PC-3 (cell line): ENCODE data around the gene TNFRSF11A. TPM values are rescaled to one million over a fixed set of nuclear protein-coding genes. Genes with fewer than 3 reads are reported as not detected.
A peak's percentile ranks its signal among the peaks of the same experiment; 100 is the strongest.

Experiments used
- ATAC-seq: fragments of 200-7000 bp; cut with Tn5 transposase; 2 replicates; pipeline ENCODE4 v1.9.1; 2020; ENCODE audit warnings: mild to moderate bottlenecking, moderate library complexity
- BruUV-seq: library from RNA; stranded (reverse); fragments of 400-500 nt; replicated peaks from 2 replicates; lab custom pipeline; 2021; lab: Mats Ljungman, UMichigan
- CTCF ChIA-PET: fragments of 300-600 bp; sonication (Branson Sonifier 250); formaldehyde crosslinking; loops from one replicate; lab custom pipeline; 2022; ENCODE audit warnings: antibody characterized with exemption; lab: Charles Lee
- POLR2A ChIA-PET: fragments of 300-600 bp; sonication (Branson Sonifier 250); formaldehyde crosslinking; loops from one replicate; lab custom pipeline; 2022; ENCODE audit warnings: antibody characterized with exemption; ENCODE audit not compliant: unreplicated experiment; lab: Charles Lee
- DNase-seq: peaks from one replicate; pipeline ENCODE4 v3.0.0-alpha.2; 2015
- H2AFZ ChIP-seq: fragments of 300-600 bp; sonication (generic); 2 replicates; pipeline ENCODE4 v1.6.0; 2016; ENCODE audit warnings: antibody characterized with exemption, low read length
- H3F3A ChIP-seq: fragments of 300-600 bp; sonication (generic); one replicate; pipeline ENCODE4 v1.6.0; 2017; ENCODE audit warnings: antibody characterized with exemption, low read length, control low read depth, mild to moderate bottlenecking; ENCODE audit not compliant: unreplicated experiment
- H3K27ac ChIP-seq: fragments of 300-600 bp; sonication (generic); 2 replicates; pipeline ENCODE4 v1.5.1; 2016; ENCODE audit warnings: mild to moderate bottlenecking, low read length
- H3K27me3 ChIP-seq: fragments of 300-600 bp; sonication (generic); 2 replicates; pipeline ENCODE4 v1.6.1; 2016; ENCODE audit warnings: low read length, mixed read lengths
- H3K36me3 ChIP-seq: fragments of 300-600 bp; sonication (generic); 2 replicates; pipeline ENCODE4 v1.6.1; 2016; ENCODE audit warnings: low read depth, mixed run types, low read length, mixed read lengths
- H3K4me1 ChIP-seq: fragments of 300-600 bp; sonication (generic); 2 replicates; pipeline ENCODE4 v1.5.1; 2016; ENCODE audit warnings: low read length; ENCODE audit not compliant: insufficient read depth
- H3K4me2 ChIP-seq: fragments of 300-600 bp; sonication (generic); 2 replicates; pipeline ENCODE4 v1.6.0; 2016; ENCODE audit warnings: low read length
- H3K4me3 ChIP-seq: fragments of 300-600 bp; sonication (generic); 2 replicates; pipeline ENCODE4 v1.5.1; 2016; ENCODE audit warnings: mild to moderate bottlenecking, low read length, mixed read lengths
- H3K79me2 ChIP-seq: fragments of 300-600 bp; sonication (generic); 2 replicates; pipeline ENCODE4 v1.6.1; 2017; ENCODE audit warnings: low read length, mixed read lengths
- H3K9ac ChIP-seq: fragments of 300-600 bp; sonication (generic); 2 replicates; pipeline ENCODE4 v1.6.0; 2016; ENCODE audit warnings: mild to moderate bottlenecking, low read length
- H3K9me2 ChIP-seq: fragments of 300-600 bp; sonication (generic); replicated peaks from 2 replicates; pipeline ENCODE4 v1.6.1; 2016; ENCODE audit warnings: mixed run types, low read length, mixed read lengths
- H3K9me3 ChIP-seq: fragments of 300-600 bp; sonication (generic); 2 replicates; pipeline ENCODE4 v1.6.1; 2016; ENCODE audit warnings: low read length, mixed read lengths
- H4K20me1 ChIP-seq: fragments of 300-600 bp; sonication (generic); 2 replicates; pipeline ENCODE4 v1.6.1; 2016; ENCODE audit warnings: low read length, mixed read lengths
- CTCF ChIP-seq: fragments of 300-600 bp; sonication (generic); conservative IDR thresholded peaks from 2 replicates; pipeline ENCODE4 v1.5.1; 2017; ENCODE audit warnings: antibody characterized with exemption, low read depth, mild to moderate bottlenecking, low read length
- EZH2 ChIP-seq: fragments of 300-600 bp; sonication (generic); IDR thresholded peaks from one replicate; pipeline ENCODE4 v1.6.1; 2017; ENCODE audit warnings: antibody characterized with exemption, mild to moderate bottlenecking, low read length; ENCODE audit not compliant: unreplicated experiment
- EZH2phosphoT487 ChIP-seq: fragments of 300-600 bp; sonication (generic); IDR thresholded peaks from 2 replicates; pipeline ENCODE4 v1.6.1; 2018; ENCODE audit warnings: mild to moderate bottlenecking, antibody characterized with exemption, low read length, borderline replicate concordance
- intact Hi-C: fragments of 100-400 bp; cut with micrococcal nuclease; formaldehyde crosslinking; loops from 2 replicates; pipeline ENCODE4 v1.9.0; 2023
- total RNA-seq: library from RNA; depleted of rRNA; stranded (reverse); fragments of >200 nt; gene quantifications from 2 replicates; pipeline ENCODE4 v1.2.3, GENCODE V29; 2014

Gene TNFRSF11A
- total RNA-seq, 1 experiment from 2014 or later, result 26.5 TPM

GRCh38 chr18:62326646-62327348 is 1.7 kb downstream of the TNFRSF11A start:
- CTCF ChIA-PET, result interaction anchor here (1.6 kb wide), 1 partner anchor 73 kb away, joined by 3 read pairs; no protein-coding TSS in a partner anchor
- no peak overlapping the region for H2AFZ ChIP-seq
- no peak for TF ChIP-seq EZH2
- TF ChIP-seq CTCF, result no peak
- TF ChIP-seq EZH2phosphoT487, result no peak
- H3K4me1 ChIP-seq, result peaks cover 49% of the 10 kb centered on the region
- no peaks in the 10 kb centered on the region for H3K9me3 ChIP-seq
- H3K36me3 ChIP-seq, result no peaks in the 10 kb centered on the region
- no peaks in the 10 kb centered on the region for H3K9me2 ChIP-seq
- H3K4me2 ChIP-seq, result peak overlapping the region; percentile 89
- H3K9ac ChIP-seq, result peak overlapping the region; percentile 92
- peak overlapping the region; percentile 29; the same call in 1 of the 2 replicates for H3K27ac ChIP-seq
- no peaks in the 10 kb centered on the region for H3K27me3 ChIP-seq
- peak; percentile 16 for DNase-seq
- intact Hi-C loops, result loop anchor here (2.0 to 5.0 kb wide), 4 partner anchors 38 to 256 kb away; no protein-coding TSS in a partner anchor
- peak overlapping the region; percentile 98 for H3K4me3 ChIP-seq
- ATAC-seq, result no peak
- peaks cover 14% of the 10 kb centered on the region; the same call in 1 of the 2 replicates for H4K20me1 ChIP-seq
- peaks cover 59% of the 10 kb centered on the region for H3K79me2 ChIP-seq
- POLR2A ChIA-PET, result no interaction called here
- H3F3A ChIP-seq, result peaks cover 3% of the 10 kb centered on the region
- no TSS peak for BruUV-seq

- no peak for DNase-seq
- BruUV-seq, result no TSS peak
- H3K9me3 ChIP-seq, result no peaks in the 10 kb centered on the region
- H3K4me1 ChIP-seq, result peaks cover 55% of the 10 kb centered on the region
- H3K36me3 ChIP-seq, result no peaks in the 10 kb centered on the region
- peak overlapping the region; percentile 89 for H3K4me2 ChIP-seq
- ChIA-PET CTCF (interaction anchor here (1.6 kb wide), 1 partner anchor 72 kb away, joined by 3 read pairs; no protein-coding TSS in a partner anchor), POLR2A (no interaction called here)
- H3K27me3 ChIP-seq, result no peaks in the 10 kb centered on the region
- H4K20me1 ChIP-seq, result peaks cover 14% of the 10 kb centered on the region; the same call in 1 of the 2 replicates
- peaks cover 3% of the 10 kb centered on the region for H3F3A ChIP-seq
- peak overlapping the region; percentile 92; the same call in 1 of the 2 replicates for H3K9ac ChIP-seq
- TF ChIP-seq CTCF, result no peak
- TF ChIP-seq EZH2phosphoT487, result no peak
- no peak for TF ChIP-seq EZH2
- H3K9me2 ChIP-seq, result no peaks in the 10 kb centered on the region
- H3K79me2 ChIP-seq, result peaks cover 71% of the 10 kb centered on the region
- ATAC-seq, result no peak
- peak overlapping the region; percentile 98 for H3K4me3 ChIP-seq
- intact Hi-C loops, result loop anchor here (2.0 to 5.0 kb wide), 5 partner anchors 39 to 254 kb away; no protein-coding TSS in a partner anchor
- H2AFZ ChIP-seq, result no peak overlapping the region
- H3K27ac ChIP-seq, result peak overlapping the region; percentile 85; the same call in 1 of the 2 replicates
These were observed 2.9 kb downstream of the TNFRSF11A start for GRCh38 chr18:62327977-62328376.
